ENCODE results near the gene SYNPO2.

SYNPO2 gene

DNA sequence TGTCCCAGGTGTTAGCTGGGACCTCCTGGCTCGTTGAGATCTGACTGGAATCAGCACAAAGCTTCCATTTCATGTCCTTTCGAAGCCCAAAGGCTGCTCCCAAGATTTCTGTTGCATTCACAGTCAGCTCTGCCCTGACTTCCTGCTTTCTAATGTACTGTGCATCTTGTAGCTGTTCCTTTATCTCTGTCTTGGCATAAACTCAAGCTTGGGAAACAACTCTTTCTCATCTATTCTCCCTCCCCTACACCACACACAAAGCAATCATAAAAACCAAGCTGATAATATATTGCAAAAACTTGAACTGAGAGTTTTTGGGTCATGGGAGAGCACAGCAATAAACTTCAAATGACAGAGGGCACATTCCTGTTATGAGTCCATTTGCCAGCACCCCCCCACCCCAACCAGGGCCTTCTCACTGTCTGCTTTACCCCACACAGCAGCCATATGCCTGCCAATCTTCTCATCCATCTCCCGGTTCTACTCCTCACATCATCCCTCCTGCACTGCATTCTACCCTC, 76.3 kb downstream of the SYNPO2 start:
- TF ChIP-seq EZH2phosphoT487 (conservative IDR thresholded peaks at IDR 0.05; ENCODE audit: low read length): no peak
- TF ChIP-seq, protein P1, sequence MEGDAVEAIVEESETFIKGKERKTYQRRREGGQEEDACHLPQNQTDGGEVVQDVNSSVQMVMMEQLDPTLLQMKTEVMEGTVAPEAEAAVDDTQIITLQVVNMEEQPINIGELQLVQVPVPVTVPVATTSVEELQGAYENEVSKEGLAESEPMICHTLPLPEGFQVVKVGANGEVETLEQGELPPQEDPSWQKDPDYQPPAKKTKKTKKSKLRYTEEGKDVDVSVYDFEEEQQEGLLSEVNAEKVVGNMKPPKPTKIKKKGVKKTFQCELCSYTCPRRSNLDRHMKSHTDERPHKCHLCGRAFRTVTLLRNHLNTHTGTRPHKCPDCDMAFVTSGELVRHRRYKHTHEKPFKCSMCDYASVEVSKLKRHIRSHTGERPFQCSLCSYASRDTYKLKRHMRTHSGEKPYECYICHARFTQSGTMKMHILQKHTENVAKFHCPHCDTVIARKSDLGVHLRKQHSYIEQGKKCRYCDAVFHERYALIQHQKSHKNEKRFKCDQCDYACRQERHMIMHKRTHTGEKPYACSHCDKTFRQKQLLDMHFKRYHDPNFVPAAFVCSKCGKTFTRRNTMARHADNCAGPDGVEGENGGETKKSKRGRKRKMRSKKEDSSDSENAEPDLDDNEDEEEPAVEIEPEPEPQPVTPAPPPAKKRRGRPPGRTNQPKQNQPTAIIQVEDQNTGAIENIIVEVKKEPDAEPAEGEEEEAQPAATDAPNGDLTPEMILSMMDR (IDR thresholded peaks at IDR 0.05; ENCODE audit: insufficient read depth, low read length, poor library complexity, severe bottlenecking): no peak
- Histone ChIP-seq H3F3A (ENCODE audit: insufficient read depth) (no peaks in the 10 kb centered on the region), H3K4me3 (ENCODE audit: insufficient read depth, low read length, poor library complexity, severe bottlenecking) (no peak overlapping the region), H2AFZ (ENCODE audit: low read depth, low read length, severe bottlenecking) (no peak overlapping the region), H3K27me3 (ENCODE audit: low read length) (no peaks in the 10 kb centered on the region), H4K20me1 (ENCODE audit: low read depth, low read length) (no peaks in the 10 kb centered on the region), H3K4me2 (ENCODE audit: low read depth, low read length, poor library complexity, severe bottlenecking) (no peak overlapping the region), H3K79me2 (ENCODE audit: insufficient read depth, low read length) (no peaks in the 10 kb centered on the region), H3K9me2 (replicated peaks; ENCODE audit: insufficient read depth, low read length) (no peaks in the 10 kb centered on the region), H3K27ac (ENCODE audit: low read depth, low read length) (no peak overlapping the region), H3K9ac (ENCODE audit: low read length) (no peak overlapping the region), H3K9me3 (ENCODE audit: insufficient read depth, low read length) (no peaks in the 10 kb centered on the region), H3K36me3 (ENCODE audit: low read length) (no peaks in the 10 kb centered on the region)

DNA sequence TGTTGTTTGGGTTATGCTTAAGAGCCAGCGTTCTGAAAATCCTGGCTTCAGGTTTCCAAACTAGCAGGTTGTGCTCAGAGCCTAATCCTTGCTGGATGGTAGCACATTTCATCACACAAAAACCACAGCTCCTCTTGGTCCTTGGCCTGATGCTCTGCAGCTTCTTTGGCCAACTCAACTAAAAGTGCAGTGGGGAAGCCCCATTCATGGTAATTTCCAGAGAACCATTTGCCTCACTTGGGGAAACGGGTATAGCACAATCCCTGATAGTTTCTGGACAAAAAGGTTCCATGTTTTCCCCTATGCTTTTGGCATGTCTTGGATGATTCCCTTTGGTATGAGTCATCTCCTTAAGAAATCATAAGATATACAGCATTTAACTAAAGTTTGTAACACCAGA, 78.7 kb downstream of the SYNPO2 start:
- Histone ChIP-seq H3K4me3 (ENCODE audit: insufficient read depth, low read length, poor library complexity, severe bottlenecking) (no peak overlapping the region), H3F3A (ENCODE audit: insufficient read depth) (no peaks in the 10 kb centered on the region), H3K4me2 (ENCODE audit: low read depth, low read length, poor library complexity, severe bottlenecking) (no peak overlapping the region), H4K20me1 (ENCODE audit: low read depth, low read length) (no peaks in the 10 kb centered on the region), H3K27ac (ENCODE audit: low read depth, low read length) (no peak overlapping the region), H3K9me3 (ENCODE audit: insufficient read depth, low read length) (no peaks in the 10 kb centered on the region), H3K36me3 (ENCODE audit: low read length) (no peaks in the 10 kb centered on the region), H3K27me3 (ENCODE audit: low read length) (no peaks in the 10 kb centered on the region), H3K79me2 (ENCODE audit: insufficient read depth, low read length) (no peaks in the 10 kb centered on the region), H3K9ac (ENCODE audit: low read length) (no peak overlapping the region), H3K9me2 (replicated peaks; ENCODE audit: insufficient read depth, low read length) (no peaks in the 10 kb centered on the region), H2AFZ (ENCODE audit: low read depth, low read length, severe bottlenecking) (no peak overlapping the region)
- no peak for TF ChIP-seq EZH2phosphoT487 (conservative IDR thresholded peaks at IDR 0.05; ENCODE audit: low read length)
- TF ChIP-seq, protein P1 (IDR thresholded peaks at IDR 0.05; ENCODE audit: insufficient read depth, low read length, poor library complexity, severe bottlenecking): no peak

DNA sequence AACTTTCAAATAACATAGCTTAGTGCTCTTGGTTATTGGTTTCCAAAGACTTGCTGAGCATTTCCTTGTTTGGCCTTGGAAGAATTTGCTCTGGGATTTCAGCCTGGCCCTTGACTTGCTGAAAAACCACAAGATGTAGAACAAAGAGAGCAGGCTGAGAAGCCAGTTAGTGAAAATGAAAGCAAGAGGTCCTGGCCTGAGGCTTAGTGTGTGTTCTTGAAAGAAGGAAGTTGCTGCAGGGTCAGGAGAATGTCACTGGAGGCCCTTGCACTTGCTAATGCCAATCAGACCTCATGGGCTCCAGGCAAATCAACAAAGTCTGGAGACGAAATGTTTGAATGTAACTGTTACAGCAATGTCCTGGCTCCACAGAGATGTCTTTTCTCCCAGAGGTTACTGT, 79.4 kb downstream of the SYNPO2 start:
- no peak overlapping the region for H3K27ac ChIP-seq (ENCODE audit: low read depth, low read length)
- H3K79me2 ChIP-seq (ENCODE audit: insufficient read depth, low read length): no peaks in the 10 kb centered on the region
- no peaks in the 10 kb centered on the region for H3K9me3 ChIP-seq (ENCODE audit: insufficient read depth, low read length)
- H4K20me1 ChIP-seq (ENCODE audit: low read depth, low read length): no peaks in the 10 kb centered on the region
- no peaks in the 10 kb centered on the region for H3F3A ChIP-seq (ENCODE audit: insufficient read depth)
- no peak for TF ChIP-seq EZH2phosphoT487 (conservative IDR thresholded peaks at IDR 0.05; ENCODE audit: low read length)
- TF ChIP-seq, protein P1 (IDR thresholded peaks at IDR 0.05; ENCODE audit: insufficient read depth, low read length, poor library complexity, severe bottlenecking): no peak
- no peak overlapping the region for H3K4me3 ChIP-seq (ENCODE audit: insufficient read depth, low read length, poor library complexity, severe bottlenecking)
- no peak overlapping the region for H2AFZ ChIP-seq (ENCODE audit: low read depth, low read length, severe bottlenecking)
- H3K4me2 ChIP-seq (ENCODE audit: low read depth, low read length, poor library complexity, severe bottlenecking): no peak overlapping the region
- H3K9ac ChIP-seq (ENCODE audit: low read length): no peak overlapping the region
- no peaks in the 10 kb centered on the region for H3K9me2 ChIP-seq (replicated peaks; ENCODE audit: insufficient read depth, low read length)
- H3K27me3 ChIP-seq (ENCODE audit: low read length): no peaks in the 10 kb centered on the region
- H3K36me3 ChIP-seq (ENCODE audit: low read length): no peaks in the 10 kb centered on the region
